Measurements from ENCODE around the gene ALDOA. TPM values are rescaled to one million over a fixed set of nuclear protein-coding genes. Genes with fewer than 3 reads are reported as not detected.

The ALDOA gene
- polyA plus RNA-seq, 3 donors = 551 to 1,251 (median 711) TPM

GRCh38 chr16:30064729-30065101 lies 845 bp upstream of the ALDOA start:
- 0% methylated on average over 22 to 25 of the region's 25 CpGs for WGBS, 3 donors
- H3K27ac ChIP-seq (ENCODE audit: low read depth, low read length) = peak overlapping the region; percentile 95

- 1% methylated on average over 41 to 44 of the region's 44 CpGs for WGBS, 3 donors
- peak overlapping the region; percentile 99 for H3K27ac ChIP-seq (ENCODE audit: low read depth, low read length)
These were observed 592 bp downstream of the ALDOA start for GRCh38 chr16:30065943-30066760.

DNA sequence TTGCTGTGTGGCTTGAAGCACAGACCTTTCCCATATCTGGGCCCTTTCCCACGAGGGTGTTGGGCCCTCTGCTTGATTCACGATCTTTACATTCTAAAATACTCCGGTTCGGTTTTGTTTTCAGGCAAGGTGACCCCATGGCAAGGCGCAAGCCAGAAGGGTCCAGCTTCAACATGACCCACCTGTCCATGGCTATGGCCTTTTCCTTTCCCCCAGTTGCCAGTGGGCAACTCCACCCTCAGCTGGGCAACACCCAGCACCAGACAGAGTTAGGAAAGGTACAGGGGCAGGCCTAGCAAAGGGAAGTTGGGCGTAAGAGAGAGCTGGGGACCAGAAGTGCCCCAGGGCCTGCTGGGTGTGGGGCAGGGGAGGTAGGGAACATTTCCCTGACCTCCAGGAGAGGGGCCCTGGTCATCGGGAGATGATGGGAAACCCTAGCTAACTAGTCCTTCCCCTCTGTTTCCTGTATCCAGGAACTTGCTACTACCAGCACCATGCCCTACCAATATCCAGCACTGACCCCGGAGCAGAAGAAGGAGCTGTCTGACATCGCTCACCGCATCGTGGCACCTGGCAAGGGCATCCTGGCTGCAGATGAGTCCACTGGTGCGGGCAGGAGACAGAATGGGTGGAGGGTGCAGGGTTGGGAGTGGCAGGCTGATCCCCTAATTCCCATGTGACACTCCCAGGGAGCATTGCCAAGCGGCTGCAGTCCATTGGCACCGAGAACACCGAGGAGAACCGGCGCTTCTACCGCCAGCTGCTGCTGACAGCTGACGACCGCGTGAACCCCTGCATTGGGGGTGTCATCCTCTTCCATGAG lies 1.4 kb downstream of the ALDOA start:
- WGBS, 3 donors = 31 to 49% (median 43%) methylated on average over 21 of the region's 21 CpGs

GRCh38 chr16:30067584-30067916 lies 2.0 kb downstream of the ALDOA start:
- no peak overlapping the region for H3K27ac ChIP-seq (ENCODE audit: low read depth, low read length)
- 78 to 87% (median 86%) methylated on average over 6 of the region's 6 CpGs for WGBS, 3 donors

More for the DNA sequence above, 1.4 kb downstream of the ALDOA start:
- H3K27ac ChIP-seq (ENCODE audit: low read depth, low read length) = no peak overlapping the region

DNA sequence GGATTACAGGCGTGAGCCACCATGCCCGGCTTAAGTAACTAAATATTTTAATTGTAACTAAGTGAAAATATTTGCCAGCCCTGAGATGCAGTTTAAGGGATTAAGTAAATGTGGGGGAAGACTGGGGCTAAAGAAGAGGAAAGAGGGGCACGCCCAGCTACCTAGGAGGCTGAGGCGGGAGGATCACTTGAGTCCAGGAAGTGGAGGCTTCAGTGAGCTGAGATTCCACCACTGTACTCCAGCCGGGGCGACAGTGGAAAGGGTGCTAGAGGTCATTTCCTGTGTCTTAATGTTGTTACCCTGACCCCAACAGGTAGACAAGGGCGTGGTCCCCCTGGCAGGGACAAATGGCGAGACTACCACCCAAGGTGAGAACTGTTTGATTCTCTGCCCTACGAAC lies 2.8 kb downstream of the ALDOA start:
- 78 to 83% (median 83%) methylated on average over 9 of the region's 9 CpGs for WGBS, 3 donors
- no peak overlapping the region for H3K27ac ChIP-seq (ENCODE audit: low read depth, low read length)

- no peak overlapping the region for H3K27ac ChIP-seq (ENCODE audit: low read depth, low read length)
- 80 to 84% (median 81%) methylated on average over 17 of the region's 17 CpGs for WGBS, 3 donors
These were observed 3.4 kb downstream of the ALDOA start for GRCh38 chr16:30068750-30069610.

DNA sequence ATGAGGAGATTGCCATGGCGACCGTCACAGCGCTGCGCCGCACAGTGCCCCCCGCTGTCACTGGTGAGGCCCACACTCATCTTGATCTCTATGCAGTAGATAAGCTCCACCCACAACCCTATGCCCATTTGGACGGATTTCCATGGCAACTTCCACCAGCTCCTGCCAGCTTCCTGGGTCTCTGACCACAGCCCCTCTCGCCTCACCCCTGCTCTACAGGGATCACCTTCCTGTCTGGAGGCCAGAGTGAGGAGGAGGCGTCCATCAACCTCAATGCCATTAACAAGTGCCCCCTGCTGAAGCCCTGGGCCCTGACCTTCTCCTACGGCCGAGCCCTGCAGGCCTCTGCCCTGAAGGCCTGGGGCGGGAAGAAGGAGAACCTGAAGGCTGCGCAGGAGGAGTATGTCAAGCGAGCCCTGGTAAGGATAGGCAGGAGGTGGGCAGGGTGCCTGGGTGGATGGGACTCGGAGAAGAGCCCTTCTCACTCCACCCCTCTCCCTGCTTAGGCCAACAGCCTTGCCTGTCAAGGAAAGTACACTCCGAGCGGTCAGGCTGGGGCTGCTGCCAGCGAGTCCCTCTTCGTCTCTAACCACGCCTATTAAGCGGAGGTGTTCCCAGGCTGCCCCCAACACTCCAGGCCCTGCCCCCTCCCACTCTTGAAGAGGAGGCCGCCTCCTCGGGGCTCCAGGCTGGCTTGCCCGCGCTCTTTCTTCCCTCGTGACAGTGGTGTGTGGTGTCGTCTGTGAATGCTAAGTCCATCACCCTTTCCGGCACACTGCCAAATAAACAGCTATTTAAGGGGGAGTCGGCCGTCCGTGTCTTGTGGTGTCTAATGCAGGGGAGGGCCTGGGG lies 4.3 kb downstream of the ALDOA start:
- WGBS, 3 donors = 70 to 72% (median 71%) methylated on average over 29 to 31 of the region's 31 CpGs
- H3K27ac ChIP-seq (ENCODE audit: low read depth, low read length) = no peak overlapping the region

DNA sequence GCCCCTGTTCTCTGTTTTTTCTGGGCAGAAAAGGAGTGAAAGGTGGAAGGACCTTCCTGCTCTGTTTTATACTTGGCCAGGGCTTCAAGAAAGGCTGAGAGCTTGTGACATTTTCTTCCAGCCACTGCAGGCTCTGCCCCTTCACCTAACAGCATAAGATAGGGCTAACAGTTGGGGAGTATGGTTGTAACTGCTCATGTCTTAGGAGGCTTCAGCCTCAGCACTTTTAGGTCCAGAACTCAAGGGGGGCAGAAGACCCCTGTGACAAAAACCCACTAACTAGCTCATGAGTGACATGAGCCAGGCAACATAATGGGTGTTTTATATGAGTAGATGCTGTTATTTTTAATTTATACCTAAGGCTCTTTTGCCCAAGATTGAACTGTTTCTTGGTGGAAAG lies 4.9 kb downstream of the ALDOA start:
- no peak overlapping the region for H3K27ac ChIP-seq (ENCODE audit: low read depth, low read length)

DNA sequence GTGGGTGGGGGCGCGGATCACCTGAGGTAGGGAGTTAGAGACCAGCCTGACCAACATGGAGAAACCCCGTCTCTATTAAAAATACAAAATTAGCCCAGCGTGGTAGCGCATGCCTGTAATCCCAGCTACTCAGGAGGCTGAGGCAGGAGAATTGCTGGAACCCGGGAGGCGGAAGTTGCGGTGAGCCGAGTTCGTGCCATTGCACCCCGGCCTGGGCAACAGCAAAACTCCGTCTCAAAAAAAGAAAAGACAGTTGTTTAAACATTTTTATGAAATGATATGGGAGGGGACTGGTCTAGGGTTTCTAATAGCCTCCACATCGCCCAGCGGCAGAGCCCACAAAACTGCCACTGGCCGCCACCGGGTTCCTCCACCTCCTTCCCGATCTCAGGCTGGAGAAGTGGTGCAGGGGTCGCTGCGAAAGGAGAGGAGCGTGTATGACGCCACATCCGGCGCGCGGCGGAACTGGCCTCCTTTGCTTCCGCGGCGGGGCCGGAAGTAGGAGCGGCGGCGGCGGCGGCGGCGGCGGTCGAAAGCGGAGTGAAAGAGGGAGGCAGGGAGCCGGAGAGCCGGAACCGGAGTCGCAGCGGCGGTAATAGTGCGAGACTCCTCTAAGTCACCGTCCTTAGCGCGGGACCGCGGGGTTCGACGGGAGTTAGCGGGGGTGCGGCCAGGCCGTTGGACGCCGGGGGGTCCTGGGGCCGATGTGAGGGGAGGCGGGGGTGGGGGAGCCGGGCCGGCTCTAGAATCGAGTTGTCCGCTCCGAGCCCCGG lies 10.1 kb downstream of the ALDOA start, which contains the start of gene PPP4C:
TSS of gene PPP4C (plus strand) at position 492 of the 773 bp plus-strand sequence. CDS start 384 bp downstream, outside the sequence.
- 1 to 2% (median 1%) methylated on average over 58 to 67 of the region's 67 CpGs for WGBS, 3 donors
- H3K27ac ChIP-seq (ENCODE audit: low read depth, low read length) = peak within 1 kb of the TSS; percentile 35

GRCh38 chr16:30076276-30076791 lies 10.8 kb downstream of the ALDOA start:
- 1 to 2% (median 1%) methylated on average over 25 to 33 of the region's 33 CpGs for WGBS, 3 donors
- H3K27ac ChIP-seq (ENCODE audit: low read depth, low read length) = no peak overlapping the region

DNA sequence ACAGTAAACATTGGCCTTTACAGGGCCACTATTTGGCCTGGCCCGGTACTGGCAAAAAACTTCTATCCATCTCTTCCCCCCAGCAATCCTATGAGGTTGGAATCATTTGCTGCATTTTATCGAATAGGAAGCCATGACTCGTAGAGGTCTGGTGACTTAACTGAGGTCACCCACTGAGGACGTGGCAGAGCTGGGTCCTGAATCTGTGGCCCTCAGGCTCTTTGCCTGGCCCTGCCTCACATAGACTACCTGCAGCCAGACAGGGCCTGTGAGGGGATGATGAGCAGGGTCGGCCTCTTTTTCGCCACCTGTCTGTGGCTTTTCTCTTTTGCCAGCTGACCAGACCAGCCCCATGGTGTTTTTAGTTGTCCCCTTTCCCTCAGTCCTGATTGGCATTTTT lies 12.1 kb downstream of the ALDOA start:
- WGBS, 3 donors = 74 to 75% (median 75%) methylated on average over 6 of the region's 6 CpGs
- H3K27ac ChIP-seq (ENCODE audit: low read depth, low read length) = no peak overlapping the region

DNA sequence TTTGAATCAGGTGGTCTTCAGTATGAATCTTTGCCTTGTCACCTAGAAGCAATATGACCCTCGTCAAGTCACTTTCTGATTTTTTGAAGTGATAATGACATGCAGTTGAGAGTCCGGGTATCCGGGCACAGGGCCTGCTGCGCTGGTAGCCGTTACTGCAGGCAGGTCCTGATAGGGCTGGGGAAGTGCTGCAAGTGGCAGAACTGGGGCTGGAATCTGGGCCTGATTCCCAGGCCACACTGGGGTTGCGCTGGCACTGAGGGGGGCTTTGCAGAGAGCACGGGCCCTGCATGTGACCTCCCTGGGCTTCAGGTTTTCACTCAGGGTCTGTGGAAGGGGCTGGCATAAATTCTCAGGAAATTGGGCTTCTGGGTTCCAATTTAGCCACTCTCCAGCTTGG lies 13.2 kb downstream of the ALDOA start:
- no peak overlapping the region for H3K27ac ChIP-seq (ENCODE audit: low read depth, low read length)
- 79 to 93% (median 92%) methylated on average over 7 of the region's 7 CpGs for WGBS, 3 donors

DNA sequence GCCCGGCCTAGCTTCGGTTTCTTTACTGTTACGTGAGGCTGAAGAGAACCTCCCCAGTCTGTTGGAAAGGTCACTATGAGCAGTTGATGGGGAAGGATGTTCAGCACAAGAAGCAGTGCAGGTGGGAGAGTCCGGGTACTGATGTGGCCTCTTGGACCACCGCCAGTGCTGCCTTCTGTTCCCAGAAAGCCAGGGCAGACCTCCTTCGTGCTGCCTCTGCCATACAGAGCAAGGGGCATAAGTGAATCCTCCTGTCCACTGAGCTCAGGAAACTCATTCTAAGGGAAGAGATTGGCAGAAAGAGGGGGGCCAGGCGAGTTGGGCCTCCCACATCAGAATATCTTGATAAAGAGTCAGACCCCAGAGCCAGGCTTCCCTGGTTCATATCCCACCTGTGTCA lies 13.9 kb downstream of the ALDOA start:
- 82 to 88% (median 87%) methylated on average over 7 of the region's 7 CpGs for WGBS, 3 donors
- no peak overlapping the region for H3K27ac ChIP-seq (ENCODE audit: low read depth, low read length)

DNA sequence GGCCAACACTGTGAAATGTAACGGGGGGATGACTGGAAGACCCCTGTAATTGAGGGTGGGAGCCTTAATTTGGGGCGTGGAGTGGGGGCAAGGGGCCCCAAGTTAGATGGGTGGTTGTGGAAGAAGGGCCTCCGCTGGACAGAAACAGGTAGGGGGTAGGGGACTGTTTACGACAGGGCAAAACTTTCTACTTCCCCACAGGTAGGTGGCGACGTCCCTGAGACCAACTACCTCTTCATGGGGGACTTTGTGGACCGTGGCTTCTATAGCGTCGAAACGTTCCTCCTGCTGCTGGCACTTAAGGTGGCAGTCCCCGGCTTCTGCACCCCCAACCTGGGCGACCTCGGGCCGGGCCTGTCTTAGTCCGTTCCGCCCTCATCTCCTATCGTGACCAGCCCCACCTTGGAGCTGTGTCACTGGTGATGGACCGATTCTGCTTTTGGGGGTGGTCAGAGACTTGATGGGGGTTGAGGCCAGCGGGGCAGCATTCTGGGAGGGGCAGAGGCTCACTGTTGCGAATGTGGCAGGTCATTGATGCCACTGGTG lies 17.1 kb downstream of the ALDOA start:
- H3K27ac ChIP-seq (ENCODE audit: low read depth, low read length) = no peak overlapping the region
- 85 to 90% (median 86%) methylated on average over 18 to 20 of the region's 20 CpGs for WGBS, 3 donors

DNA sequence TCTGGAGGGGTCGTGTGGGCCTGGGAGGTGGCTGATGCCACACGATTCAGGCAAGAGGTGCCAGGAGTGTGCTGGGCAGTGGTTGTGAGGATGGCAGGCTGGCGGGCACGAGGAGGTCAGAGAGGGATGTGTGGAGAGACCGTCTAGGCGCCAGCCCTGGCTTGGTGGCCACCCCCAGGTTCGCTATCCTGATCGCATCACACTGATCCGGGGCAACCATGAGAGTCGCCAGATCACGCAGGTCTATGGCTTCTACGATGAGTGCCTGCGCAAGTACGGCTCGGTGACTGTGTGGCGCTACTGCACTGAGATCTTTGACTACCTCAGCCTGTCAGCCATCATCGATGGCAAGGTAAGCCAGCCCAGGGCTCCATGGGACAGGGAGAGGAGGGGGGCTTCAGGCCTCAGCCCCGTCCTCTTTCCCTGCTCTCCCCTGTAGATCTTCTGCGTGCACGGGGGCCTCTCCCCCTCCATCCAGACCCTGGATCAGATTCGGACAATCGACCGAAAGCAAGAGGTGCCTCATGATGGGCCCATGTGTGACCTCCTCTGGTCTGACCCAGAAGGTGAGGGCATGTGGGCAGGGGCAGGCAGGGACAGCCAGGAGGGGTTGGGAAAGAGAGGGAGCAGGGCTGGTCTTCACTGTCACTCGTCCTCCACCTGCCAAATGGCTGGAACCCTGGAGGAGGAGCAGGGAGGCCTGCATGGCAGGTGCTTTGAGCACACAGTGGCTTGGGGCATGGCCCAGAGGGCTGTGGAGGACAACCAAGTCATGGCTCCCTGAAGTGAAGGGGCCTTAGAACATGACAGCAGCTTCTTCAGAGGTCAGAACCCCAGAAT lies 17.9 kb downstream of the ALDOA start:
- no peak overlapping the region for H3K27ac ChIP-seq (ENCODE audit: low read depth, low read length)
- 91 to 93% (median 92%) methylated on average over 22 to 24 of the region's 24 CpGs for WGBS, 3 donors
